HepG2 (cell line): ENCODE data around the gene DNAJB2.

ENCODE experiments used
- CTCF ChIP-seq: sonication (generic); formaldehyde crosslinking; IDR thresholded peaks from 2 replicates; pipeline ENCODE4 v1.5.0; 2020; ENCODE audit warnings: mild to moderate bottlenecking, missing genetic modification reagents, moderate library complexity
- FOXM1 ChIP-seq: sonication (generic); formaldehyde crosslinking; IDR thresholded peaks from 2 replicates; pipeline ENCODE4 v1.5.0; 2020; ENCODE audit warnings: missing genetic modification reagents
- GABPA ChIP-seq, 2 experiments: IDR thresholded peaks; 2 replicates each; pipeline ENCODE4 v1.6.1; 2011 to 2016; ENCODE audit warnings: low read depth in 2 of 2, low read length in 1 of 2, missing biosample characterization in 1 of 2, missing genetic modification characterization in 1 of 2
- JUND ChIP-seq: sonication (generic); formaldehyde crosslinking; IDR thresholded peaks from 2 replicates; pipeline ENCODE4 v1.8.0; 2022; ENCODE audit warnings: mild to moderate bottlenecking, missing genetic modification reagents
- POLR2AphosphoS2 ChIP-seq: IDR thresholded peaks from 2 replicates; pipeline ENCODE4 v1.6.1; 2011; ENCODE audit warnings: low read depth, low read length, improper control_type of control experiment
- ZNF549 ChIP-seq: sonication (generic); formaldehyde crosslinking; IDR thresholded peaks from 2 replicates; pipeline ENCODE4 v1.5.0; 2020; ENCODE audit warnings: missing genetic modification reagents
- ZNF580 ChIP-seq: IDR thresholded peaks from 2 replicates; pipeline ENCODE4 v1.6.1; 2016; ENCODE audit warnings: low read depth, borderline replicate concordance

- TF ChIP-seq CTCF (CRISPR knock-in tag) (no peak), FOXM1 (CRISPR knock-in tag) (no peak), GABPA (IDR thresholded peaks at IDR 0.05; ENCODE audit: low read depth, low read length) (no peak), GABPA (CRISPR knock-in tag; IDR thresholded peaks at IDR 0.05; ENCODE audit: low read depth) (no peak), ZNF549 (no peak), POLR2AphosphoS2 (no peak), JUND (no peak), ZNF580 (no peak)
Measured at GRCh38 chr2:219287580-219288265, 8.6 kb downstream of the DNAJB2 start.
